GM13977 (cell line): ENCODE measurements around the gene ZSCAN21.
"Not testable (repeated sequence)": the region's sequence is repeated elsewhere in the genome, so short reads cannot be mapped to it uniquely, and the experiment has no call there.

Experiments
- DNase-seq: peaks from one replicate; pipeline ENCODE4 v3.0.0; 2012; ENCODE audit warnings: low spot score
- CTCF ChIP-seq: IDR thresholded peaks from 2 replicates; pipeline ENCODE4 v1.5.1; 2012; ENCODE audit warnings: mild to moderate bottlenecking, control low read depth; ENCODE audit not compliant: insufficient read depth; ENCODE audit errors: extremely low read depth, missing control alignments
- in situ Hi-C: fragments of 300-500 bp; cut with MboI; formaldehyde crosslinking; loops from one replicate; pipeline ENCODE4 v1.12.0; 2022; ENCODE audit warnings: low sequenced_read_pairs, low pct_unique_long_range_greater_than_20kb, mixed read lengths, inconsistent platforms; ENCODE audit not compliant: unreplicated experiment

Gene ZSCAN21

GRCh38 chr7:100011516-100011915 lies 38.1 kb upstream of the ZSCAN21 start:
- no peak for DNase-seq
- TF ChIP-seq CTCF = no peak
- in situ Hi-C loops = no loop called here

GRCh38 chr7:100012385-100013327 lies 36.9 kb upstream of the ZSCAN21 start:
- in situ Hi-C loops, DNase-seq: not testable (repeated sequence)

GRCh38 chr7:100013328-100013676 lies 36.3 kb upstream of the ZSCAN21 start:
- no peak for TF ChIP-seq CTCF
- in situ Hi-C loops = no loop called here
- DNase-seq = no peak

- no peak for TF ChIP-seq CTCF
- peak; percentile 97 for DNase-seq
- in situ Hi-C loops = no loop called here
These were observed 34.1 kb upstream of the ZSCAN21 start, which contains the start of gene ZKSCAN1 for GRCh38 chr7:100015232-100016214. ZKSCAN1 (plus strand) TSS chr7:100015596; CDS start chr7:100023507, 7,911 bp downstream.

- no peak for DNase-seq
- in situ Hi-C loops = no loop called here
- TF ChIP-seq CTCF = no peak
These were observed 33.2 kb upstream of the ZSCAN21 start for GRCh38 chr7:100016215-100016901.

GRCh38 chr7:100017300-100017699 lies 32.3 kb upstream of the ZSCAN21 start:
- no peak for TF ChIP-seq CTCF
- DNase-seq = no peak
- in situ Hi-C loops = no loop called here
